Measurements from ENCODE around the gene ALLC. TPM values are rescaled to one million over a fixed set of nuclear protein-coding genes. Genes with fewer than 3 reads are reported as not detected.

ALLC gene
- total and polyA plus RNA-seq, 2 experiments from 2014 or later, result not detected

- DNase-seq (ENCODE audit: low spot score) (peak; percentile 80), ATAC-seq (peak; percentile 55)
- Histone ChIP-seq H3K9me2 (ENCODE audit: insufficient read depth) (no peaks in the 10 kb centered on the region), H3K27ac (ENCODE audit: low read depth) (no peak overlapping the region), H3K79me2 (replicated peaks; ENCODE audit: insufficient read depth) (no peaks in the 10 kb centered on the region), H3K4me2 (no peak overlapping the region), H2AFZ (peak overlapping the region; percentile 25; the same call in 1 of the 2 replicates), H4K20me1 (replicated peaks; ENCODE audit: insufficient read depth) (no peaks in the 10 kb centered on the region), H3F3A (replicated peaks; ENCODE audit: low read depth) (no peaks in the 10 kb centered on the region), H3K4me1 (ENCODE audit: insufficient read depth) (no peaks in the 10 kb centered on the region; the same call in 1 of the 2 replicates), H3K4me3 (no peak overlapping the region), H3K36me3 (ENCODE audit: insufficient read depth) (no peaks in the 10 kb centered on the region), H3K27me3 (ENCODE audit: insufficient read depth) (no peaks in the 10 kb centered on the region)
- peaks cover 5% of the 10 kb centered on the region for H3K27me3 Mint-ChIP-seq (ENCODE audit: insufficient read depth, low read depth, poor library complexity)
- no peak overlapping the region for H3K27ac Mint-ChIP-seq
- TF ChIP-seq EZH2 (IDR thresholded peaks at IDR 0.05; ENCODE audit: low read depth, unreplicated experiment), result no peak
- peak; percentile 54 to 60 for TF ChIP-seq CTCF (conservative IDR thresholded peaks at IDR 0.05; ENCODE audit: low read depth in 2 of 2)
- peak overlapping the region; percentile 56 for H3K4me3 Mint-ChIP-seq
- no peaks in the 10 kb centered on the region for H3K36me3 Mint-ChIP-seq (ENCODE audit: low read depth)
- H3K9me3 Mint-ChIP-seq, result peaks cover 76% of the 10 kb centered on the region
- peaks cover 3% of the 10 kb centered on the region; the same call in 2 of the 3 replicates for H3K4me1 Mint-ChIP-seq
Measured at GRCh38 chr2:3728104-3729054, 70.4 kb downstream of the ALLC start.

DNA sequence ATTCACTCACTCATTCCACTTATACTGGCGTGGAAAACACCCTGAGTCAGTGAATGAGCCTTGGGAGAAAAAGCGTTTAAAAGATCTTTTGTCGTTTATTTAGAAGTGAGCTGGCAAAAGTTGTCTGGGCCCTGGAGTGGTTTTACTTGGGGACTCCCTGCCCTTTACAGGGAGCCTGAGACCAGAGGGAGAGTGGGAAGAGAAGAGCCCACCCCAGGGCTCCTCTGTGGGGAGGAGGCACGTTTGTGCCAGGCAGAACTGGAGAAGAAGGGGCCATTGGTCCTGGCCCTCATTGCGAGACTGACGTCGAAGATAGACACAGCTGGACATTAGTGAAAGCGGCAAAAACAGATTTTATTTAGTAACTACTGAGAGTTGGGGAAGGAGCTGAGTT lies 71.1 kb downstream of the ALLC start:
- Mint-ChIP-seq H3K4me1 (peaks cover 3% of the 10 kb centered on the region; the same call in 2 of the 3 replicates), H3K27ac (no peak overlapping the region), H3K4me3 (no peak overlapping the region), H3K27me3 (ENCODE audit: insufficient read depth, low read depth, poor library complexity) (peaks cover 3% of the 10 kb centered on the region), H3K9me3 (peaks cover 74% of the 10 kb centered on the region), H3K36me3 (ENCODE audit: low read depth) (no peaks in the 10 kb centered on the region)
- DNase-seq (ENCODE audit: low spot score) (no peak), ATAC-seq (no peak)
- no peaks in the 10 kb centered on the region for H3K27me3 ChIP-seq (ENCODE audit: insufficient read depth)
- no peak overlapping the region for H3K4me2 ChIP-seq
- no peaks in the 10 kb centered on the region for H3K9me2 ChIP-seq (ENCODE audit: insufficient read depth)
- H2AFZ ChIP-seq, result no peak overlapping the region
- H4K20me1 ChIP-seq (replicated peaks; ENCODE audit: insufficient read depth), result no peaks in the 10 kb centered on the region
- no peaks in the 10 kb centered on the region for H3F3A ChIP-seq (replicated peaks; ENCODE audit: low read depth)
- H3K36me3 ChIP-seq (ENCODE audit: insufficient read depth), result no peaks in the 10 kb centered on the region
- H3K79me2 ChIP-seq (replicated peaks; ENCODE audit: insufficient read depth), result no peaks in the 10 kb centered on the region
- H3K4me3 ChIP-seq, result no peak overlapping the region
- no peaks in the 10 kb centered on the region; the same call in 1 of the 2 replicates for H3K4me1 ChIP-seq (ENCODE audit: insufficient read depth)
- no peak overlapping the region for H3K27ac ChIP-seq (ENCODE audit: low read depth)
- TF ChIP-seq ZNF114 (CRISPR knock-in tag; IDR thresholded peaks at IDR 0.05) (no peak), EZH2phosphoT487 (IDR thresholded peaks at IDR 0.05; ENCODE audit: unreplicated experiment) (no peak), CTCF (conservative IDR thresholded peaks at IDR 0.05; ENCODE audit: low read depth in 2 of 2) (no peak), JUNB (IDR thresholded peaks at IDR 0.05; ENCODE audit: unreplicated experiment) (no peak), POLR2AphosphoS5 (IDR thresholded peaks at IDR 0.05; ENCODE audit: low read depth) (no peak), EZH2 (IDR thresholded peaks at IDR 0.05; ENCODE audit: low read depth, unreplicated experiment) (no peak)
- TF ChIP-seq, protein P1, sequence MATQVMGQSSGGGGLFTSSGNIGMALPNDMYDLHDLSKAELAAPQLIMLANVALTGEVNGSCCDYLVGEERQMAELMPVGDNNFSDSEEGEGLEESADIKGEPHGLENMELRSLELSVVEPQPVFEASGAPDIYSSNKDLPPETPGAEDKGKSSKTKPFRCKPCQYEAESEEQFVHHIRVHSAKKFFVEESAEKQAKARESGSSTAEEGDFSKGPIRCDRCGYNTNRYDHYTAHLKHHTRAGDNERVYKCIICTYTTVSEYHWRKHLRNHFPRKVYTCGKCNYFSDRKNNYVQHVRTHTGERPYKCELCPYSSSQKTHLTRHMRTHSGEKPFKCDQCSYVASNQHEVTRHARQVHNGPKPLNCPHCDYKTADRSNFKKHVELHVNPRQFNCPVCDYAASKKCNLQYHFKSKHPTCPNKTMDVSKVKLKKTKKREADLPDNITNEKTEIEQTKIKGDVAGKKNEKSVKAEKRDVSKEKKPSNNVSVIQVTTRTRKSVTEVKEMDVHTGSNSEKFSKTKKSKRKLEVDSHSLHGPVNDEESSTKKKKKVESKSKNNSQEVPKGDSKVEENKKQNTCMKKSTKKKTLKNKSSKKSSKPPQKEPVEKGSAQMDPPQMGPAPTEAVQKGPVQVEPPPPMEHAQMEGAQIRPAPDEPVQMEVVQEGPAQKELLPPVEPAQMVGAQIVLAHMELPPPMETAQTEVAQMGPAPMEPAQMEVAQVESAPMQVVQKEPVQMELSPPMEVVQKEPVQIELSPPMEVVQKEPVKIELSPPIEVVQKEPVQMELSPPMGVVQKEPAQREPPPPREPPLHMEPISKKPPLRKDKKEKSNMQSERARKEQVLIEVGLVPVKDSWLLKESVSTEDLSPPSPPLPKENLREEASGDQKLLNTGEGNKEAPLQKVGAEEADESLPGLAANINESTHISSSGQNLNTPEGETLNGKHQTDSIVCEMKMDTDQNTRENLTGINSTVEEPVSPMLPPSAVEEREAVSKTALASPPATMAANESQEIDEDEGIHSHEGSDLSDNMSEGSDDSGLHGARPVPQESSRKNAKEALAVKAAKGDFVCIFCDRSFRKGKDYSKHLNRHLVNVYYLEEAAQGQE (IDR thresholded peaks at IDR 0.05; ENCODE audit: unreplicated experiment), result no peak
- TF ChIP-seq, protein P2, sequence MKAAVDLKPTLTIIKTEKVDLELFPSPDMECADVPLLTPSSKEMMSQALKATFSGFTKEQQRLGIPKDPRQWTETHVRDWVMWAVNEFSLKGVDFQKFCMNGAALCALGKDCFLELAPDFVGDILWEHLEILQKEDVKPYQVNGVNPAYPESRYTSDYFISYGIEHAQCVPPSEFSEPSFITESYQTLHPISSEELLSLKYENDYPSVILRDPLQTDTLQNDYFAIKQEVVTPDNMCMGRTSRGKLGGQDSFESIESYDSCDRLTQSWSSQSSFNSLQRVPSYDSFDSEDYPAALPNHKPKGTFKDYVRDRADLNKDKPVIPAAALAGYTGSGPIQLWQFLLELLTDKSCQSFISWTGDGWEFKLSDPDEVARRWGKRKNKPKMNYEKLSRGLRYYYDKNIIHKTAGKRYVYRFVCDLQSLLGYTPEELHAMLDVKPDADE (IDR thresholded peaks at IDR 0.05), result no peak

Data from GM23338 (cell line).